Measurements from ENCODE around the gene XYLT2.

Gene XYLT2

DNA sequence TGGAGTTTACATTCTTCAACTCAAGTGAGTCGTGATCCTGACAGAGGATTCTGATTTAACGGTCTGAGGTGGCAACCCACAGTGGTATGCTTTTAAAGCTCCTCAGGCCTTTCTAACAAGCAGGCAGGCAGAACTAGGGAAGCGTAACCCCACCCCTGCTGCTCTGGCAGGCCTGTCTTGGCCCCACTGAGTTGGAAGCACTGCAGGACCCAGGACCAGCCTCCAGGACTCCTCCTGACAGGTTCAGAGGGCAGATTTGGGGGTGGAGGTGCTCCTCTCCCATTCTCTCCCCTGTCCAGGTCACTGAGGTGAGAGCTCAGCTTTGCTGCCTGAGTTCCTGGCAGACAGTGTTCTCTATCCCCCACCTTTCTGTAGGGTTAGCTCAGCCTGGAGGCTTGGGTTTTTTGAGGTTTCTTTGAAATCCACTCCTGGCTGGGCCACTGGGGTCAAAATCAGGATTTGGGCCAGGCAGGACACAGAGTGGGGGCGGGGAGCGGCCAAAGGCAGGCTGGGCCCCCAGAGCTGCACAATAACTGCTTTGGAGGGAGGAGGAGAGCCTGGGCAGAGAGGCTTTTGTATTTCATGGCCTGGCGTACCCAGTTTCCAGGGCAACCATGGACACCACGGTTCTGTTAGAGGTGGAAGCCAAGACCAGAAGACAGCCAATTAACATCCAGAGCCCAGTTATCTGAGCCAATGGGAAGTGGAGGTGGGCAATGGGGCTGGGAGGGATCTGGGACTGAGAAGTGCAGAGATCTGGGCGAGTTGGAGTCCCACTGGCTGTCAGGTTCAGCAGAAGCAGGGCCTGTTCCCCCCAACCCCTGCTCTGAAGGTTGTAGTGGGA is 17.5 kb downstream of the XYLT2 start:
- TF ChIP-seq TCF12 (IDR thresholded peaks at IDR 0.05; ENCODE audit: low read depth) (no peak), USF1 (IDR thresholded peaks at IDR 0.05) (no peak), ZBTB7A (IDR thresholded peaks at IDR 0.05; ENCODE audit: low read depth) (no peak), EGR1 (IDR thresholded peaks at IDR 0.05) (no peak), NFIC (IDR thresholded peaks at IDR 0.05) (no peak), CEBPB (IDR thresholded peaks at IDR 0.05) (no peak), FOXM1 (IDR thresholded peaks at IDR 0.05; ENCODE audit: borderline replicate concordance, low read depth) (no peak), TEAD4 (IDR thresholded peaks at IDR 0.05) (no peak), CREB1 (IDR thresholded peaks at IDR 0.05; ENCODE audit: low read depth) (no peak), YY1 (IDR thresholded peaks at IDR 0.05; ENCODE audit: low read depth) (no peak), EP300 (IDR thresholded peaks at IDR 0.05; ENCODE audit: borderline replicate concordance) (no peak), RAD21 (IDR thresholded peaks at IDR 0.05; ENCODE audit: low read depth) (no peak), TAF1 (IDR thresholded peaks at IDR 0.05; ENCODE audit: low read depth) (no peak)
- TF ChIP-seq, protein P1, sequence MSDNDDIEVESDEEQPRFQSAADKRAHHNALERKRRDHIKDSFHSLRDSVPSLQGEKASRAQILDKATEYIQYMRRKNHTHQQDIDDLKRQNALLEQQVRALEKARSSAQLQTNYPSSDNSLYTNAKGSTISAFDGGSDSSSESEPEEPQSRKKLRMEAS (IDR thresholded peaks at IDR 0.05) = no peak
- TF ChIP-seq, protein P2, sequence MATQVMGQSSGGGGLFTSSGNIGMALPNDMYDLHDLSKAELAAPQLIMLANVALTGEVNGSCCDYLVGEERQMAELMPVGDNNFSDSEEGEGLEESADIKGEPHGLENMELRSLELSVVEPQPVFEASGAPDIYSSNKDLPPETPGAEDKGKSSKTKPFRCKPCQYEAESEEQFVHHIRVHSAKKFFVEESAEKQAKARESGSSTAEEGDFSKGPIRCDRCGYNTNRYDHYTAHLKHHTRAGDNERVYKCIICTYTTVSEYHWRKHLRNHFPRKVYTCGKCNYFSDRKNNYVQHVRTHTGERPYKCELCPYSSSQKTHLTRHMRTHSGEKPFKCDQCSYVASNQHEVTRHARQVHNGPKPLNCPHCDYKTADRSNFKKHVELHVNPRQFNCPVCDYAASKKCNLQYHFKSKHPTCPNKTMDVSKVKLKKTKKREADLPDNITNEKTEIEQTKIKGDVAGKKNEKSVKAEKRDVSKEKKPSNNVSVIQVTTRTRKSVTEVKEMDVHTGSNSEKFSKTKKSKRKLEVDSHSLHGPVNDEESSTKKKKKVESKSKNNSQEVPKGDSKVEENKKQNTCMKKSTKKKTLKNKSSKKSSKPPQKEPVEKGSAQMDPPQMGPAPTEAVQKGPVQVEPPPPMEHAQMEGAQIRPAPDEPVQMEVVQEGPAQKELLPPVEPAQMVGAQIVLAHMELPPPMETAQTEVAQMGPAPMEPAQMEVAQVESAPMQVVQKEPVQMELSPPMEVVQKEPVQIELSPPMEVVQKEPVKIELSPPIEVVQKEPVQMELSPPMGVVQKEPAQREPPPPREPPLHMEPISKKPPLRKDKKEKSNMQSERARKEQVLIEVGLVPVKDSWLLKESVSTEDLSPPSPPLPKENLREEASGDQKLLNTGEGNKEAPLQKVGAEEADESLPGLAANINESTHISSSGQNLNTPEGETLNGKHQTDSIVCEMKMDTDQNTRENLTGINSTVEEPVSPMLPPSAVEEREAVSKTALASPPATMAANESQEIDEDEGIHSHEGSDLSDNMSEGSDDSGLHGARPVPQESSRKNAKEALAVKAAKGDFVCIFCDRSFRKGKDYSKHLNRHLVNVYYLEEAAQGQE (IDR thresholded peaks at IDR 0.05; ENCODE audit: low read depth) = no peak

DNA sequence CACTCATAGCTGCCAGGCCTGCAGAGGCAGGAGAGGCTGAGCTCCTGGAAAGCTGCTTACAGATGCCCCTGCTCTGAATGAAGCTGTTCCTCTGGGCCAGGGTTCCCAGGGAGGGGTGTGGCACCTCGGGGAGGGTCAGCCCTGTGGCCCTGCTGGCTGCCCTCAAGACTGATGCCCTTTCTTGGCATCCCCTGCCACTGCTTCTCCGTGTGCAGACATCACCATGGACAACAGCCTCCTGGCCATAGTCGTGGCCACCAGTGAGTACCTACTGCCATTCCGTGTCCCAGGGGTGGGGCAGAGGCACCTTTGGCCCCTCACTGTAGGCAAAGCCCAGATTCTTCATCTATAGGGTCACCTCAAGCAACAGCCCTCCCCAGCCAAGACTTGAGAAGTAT is 18.1 kb downstream of the XYLT2 start:
- TF ChIP-seq, protein P1 (IDR thresholded peaks at IDR 0.05) = no peak

DNA sequence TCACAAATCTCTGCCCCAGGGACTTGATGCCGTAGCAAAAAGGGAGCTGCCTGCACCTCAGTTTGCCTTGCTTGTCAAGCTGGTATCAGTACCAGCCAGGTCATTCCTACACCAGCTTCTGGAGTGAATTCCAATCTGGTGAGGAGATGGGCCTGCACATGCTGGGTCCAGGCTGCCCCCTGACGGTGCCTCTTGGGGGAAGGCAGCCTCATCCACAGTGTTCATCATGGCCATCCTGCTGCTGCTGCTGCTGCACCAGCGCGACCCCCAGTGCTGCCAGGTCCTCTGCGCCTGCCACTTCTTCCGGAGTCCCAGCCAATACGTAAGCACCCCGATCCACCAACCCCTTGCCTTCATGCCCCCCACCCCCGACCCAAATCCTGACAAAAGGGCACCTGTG is 18.8 kb downstream of the XYLT2 start:
- no peak for TF ChIP-seq TEAD4 (IDR thresholded peaks at IDR 0.05)
- TF ChIP-seq YY1 (IDR thresholded peaks at IDR 0.05; ENCODE audit: low read depth) = no peak
- no peak for TF ChIP-seq TAF1 (IDR thresholded peaks at IDR 0.05; ENCODE audit: low read depth)
- no peak for TF ChIP-seq EGR1 (IDR thresholded peaks at IDR 0.05)
- TF ChIP-seq, protein P1 (IDR thresholded peaks at IDR 0.05) = no peak
- no peak for TF ChIP-seq EP300 (IDR thresholded peaks at IDR 0.05; ENCODE audit: borderline replicate concordance)
- no peak for TF ChIP-seq NFIC (IDR thresholded peaks at IDR 0.05)
- TF ChIP-seq RAD21 (IDR thresholded peaks at IDR 0.05; ENCODE audit: low read depth) = no peak
- no peak for TF ChIP-seq ZBTB7A (IDR thresholded peaks at IDR 0.05; ENCODE audit: low read depth)
- TF ChIP-seq USF1 (IDR thresholded peaks at IDR 0.05) = no peak
- no peak for TF ChIP-seq FOXM1 (IDR thresholded peaks at IDR 0.05; ENCODE audit: borderline replicate concordance, low read depth)
- TF ChIP-seq, protein P2 (IDR thresholded peaks at IDR 0.05; ENCODE audit: low read depth) = no peak
- no peak for TF ChIP-seq TCF12 (IDR thresholded peaks at IDR 0.05; ENCODE audit: low read depth)
- TF ChIP-seq CEBPB (IDR thresholded peaks at IDR 0.05) = no peak
- TF ChIP-seq CREB1 (IDR thresholded peaks at IDR 0.05; ENCODE audit: low read depth) = no peak

- TF ChIP-seq TAF1 (IDR thresholded peaks at IDR 0.05; ENCODE audit: low read depth) (no peak), CREB1 (IDR thresholded peaks at IDR 0.05; ENCODE audit: low read depth) (no peak), USF1 (IDR thresholded peaks at IDR 0.05) (no peak), EGR1 (IDR thresholded peaks at IDR 0.05) (no peak), TEAD4 (IDR thresholded peaks at IDR 0.05) (no peak), EP300 (IDR thresholded peaks at IDR 0.05; ENCODE audit: borderline replicate concordance) (no peak), FOXM1 (IDR thresholded peaks at IDR 0.05; ENCODE audit: borderline replicate concordance, low read depth) (no peak), CEBPB (IDR thresholded peaks at IDR 0.05) (no peak), ZBTB7A (IDR thresholded peaks at IDR 0.05; ENCODE audit: low read depth) (no peak)
- TF ChIP-seq, protein P1 (IDR thresholded peaks at IDR 0.05) = no peak
Measured at GRCh38 chr17:50365165-50365564, 19.2 kb downstream of the XYLT2 start.
